A204.1 (cell line): ENCODE measurements around the gene COTL1.
"Not testable (repeated sequence)": the region's sequence is repeated elsewhere in the genome, so short reads cannot be mapped to it uniquely, and the experiment has no call there.

ENCODE experiments used
- FAIRE-seq: peaks from 2 replicates; lab custom pipeline; 2012; peaks lifted over from hg19 to GRCh38; lab: Jason Lieb, UNC

The COTL1 gene

GRCh38 chr16:84643180-84643583 is 25.3 kb upstream of the COTL1 start:
- no peak for FAIRE-seq

- no peak for FAIRE-seq
Measured at GRCh38 chr16:84641643-84642358, 23.9 kb upstream of the COTL1 start.

- FAIRE-seq, result no peak
Measured at GRCh38 chr16:84640145-84640544, 22.3 kb upstream of the COTL1 start.

GRCh38 chr16:84638231-84638806 is 20.4 kb upstream of the COTL1 start:
- no peak for FAIRE-seq

- no peak for FAIRE-seq
Measured at GRCh38 chr16:84637709-84638108, 19.8 kb upstream of the COTL1 start.

- FAIRE-seq, result no peak
Measured at GRCh38 chr16:84635702-84636101, 17.8 kb upstream of the COTL1 start.

- FAIRE-seq, result no peak
Measured at GRCh38 chr16:84633622-84634021, 15.7 kb upstream of the COTL1 start.

- not testable (repeated sequence) for FAIRE-seq
Measured at GRCh38 chr16:84632862-84633261, 15.0 kb upstream of the COTL1 start.

- FAIRE-seq, result no peak
Measured at GRCh38 chr16:84631886-84632285, 14.0 kb upstream of the COTL1 start.

- no peak for FAIRE-seq
Measured at GRCh38 chr16:84631153-84631466, 13.2 kb upstream of the COTL1 start.

- no peak for FAIRE-seq
Measured at GRCh38 chr16:84630446-84631152, 12.7 kb upstream of the COTL1 start.

GRCh38 chr16:84630009-84630408 is 12.1 kb upstream of the COTL1 start:
- no peak for FAIRE-seq

GRCh38 chr16:84629580-84629979 is 11.7 kb upstream of the COTL1 start:
- no peak for FAIRE-seq

GRCh38 chr16:84628226-84628731 is 10.4 kb upstream of the COTL1 start:
- no peak for FAIRE-seq

GRCh38 chr16:84625556-84625955 is 7.7 kb upstream of the COTL1 start:
- no peak for FAIRE-seq

GRCh38 chr16:84620913-84621312 is 3.0 kb upstream of the COTL1 start:
- FAIRE-seq, result not testable (repeated sequence)

- FAIRE-seq, result no peak
Measured at GRCh38 chr16:84618581-84619460, 943 bp upstream of the COTL1 start.

- no peak for FAIRE-seq
Measured at GRCh38 chr16:84617041-84617790, 662 bp downstream of the COTL1 start.

- FAIRE-seq, result no peak
Measured at GRCh38 chr16:84616515-84616914, 1.4 kb downstream of the COTL1 start.

- FAIRE-seq, result no peak
Measured at GRCh38 chr16:84614968-84615813, 2.7 kb downstream of the COTL1 start.

- FAIRE-seq, result no peak
Measured at GRCh38 chr16:84614623-84614967, 3.3 kb downstream of the COTL1 start.
